ENCODE results near the gene TBL3.

Gene TBL3

GRCh38 chr16:1971796-1972489 is at the start of gene TBL3:
Gene TBL3 (plus strand): TSS chr16:1972053. CDS start chr16:1972165, 112 bp downstream.
- peak; percentile 72 for DNase-seq (ENCODE audit: extremely low read depth, low read depth)
- no peak for TF ChIP-seq CTCF (IDR thresholded peaks at IDR 0.05; ENCODE audit: low read depth, low read length, missing control alignments)
- peak within 1 kb of the TSS; percentile 95 for H3K4me3 ChIP-seq (replicated peaks; ENCODE audit: low read depth, low read length)

GRCh38 chr16:1922357-1922756 is 49.5 kb upstream of the TBL3 start:
- no peak overlapping the region for H3K4me3 ChIP-seq (replicated peaks; ENCODE audit: low read depth, low read length)
- no peak for TF ChIP-seq CTCF (IDR thresholded peaks at IDR 0.05; ENCODE audit: low read depth, low read length, missing control alignments)
- DNase-seq (ENCODE audit: extremely low read depth, low read depth): no peak

- peak; percentile 66 for TF ChIP-seq CTCF (IDR thresholded peaks at IDR 0.05; ENCODE audit: low read depth, low read length, missing control alignments)
- DNase-seq (ENCODE audit: extremely low read depth, low read depth): peak; percentile 66
- H3K4me3 ChIP-seq (replicated peaks; ENCODE audit: low read depth, low read length): no peak overlapping the region
These were observed 48.4 kb upstream of the TBL3 start for GRCh38 chr16:1923299-1924034.

GRCh38 chr16:1924095-1924494 is 47.8 kb upstream of the TBL3 start:
- no peak for TF ChIP-seq CTCF (IDR thresholded peaks at IDR 0.05; ENCODE audit: low read depth, low read length, missing control alignments)
- no peak for DNase-seq (ENCODE audit: extremely low read depth, low read depth)
- H3K4me3 ChIP-seq (replicated peaks; ENCODE audit: low read depth, low read length): no peak overlapping the region

GRCh38 chr16:1926271-1926670 is 45.6 kb upstream of the TBL3 start:
- no peak overlapping the region for H3K4me3 ChIP-seq (replicated peaks; ENCODE audit: low read depth, low read length)
- DNase-seq (ENCODE audit: extremely low read depth, low read depth): no peak
- TF ChIP-seq CTCF (IDR thresholded peaks at IDR 0.05; ENCODE audit: low read depth, low read length, missing control alignments): no peak

- TF ChIP-seq CTCF (IDR thresholded peaks at IDR 0.05; ENCODE audit: low read depth, low read length, missing control alignments): no peak
- DNase-seq (ENCODE audit: extremely low read depth, low read depth): no peak
- H3K4me3 ChIP-seq (replicated peaks; ENCODE audit: low read depth, low read length): peak overlapping the region; percentile 36
These were observed 42.7 kb upstream of the TBL3 start for GRCh38 chr16:1929105-1929504.
